ENCODE data around the gene ITIH1. TPM values are rescaled to one million over a fixed set of nuclear protein-coding genes. Genes with fewer than 3 reads are reported as not detected.

The ITIH1 gene
- total RNA-seq, 1 experiment from 2014 or later, result not detected

- Histone ChIP-seq H4K91ac (ENCODE audit: insufficient read length, low read depth, low read length) (no peak overlapping the region), H2BK5ac (ENCODE audit: insufficient read length, low read length) (no peak overlapping the region), H3K27ac (ENCODE audit: insufficient read length, low read depth, low read length) (no peak overlapping the region), H3K18ac (ENCODE audit: insufficient read length, low read depth, low read length) (no peak overlapping the region), H3T11ph (ENCODE audit: low read length) (no peak overlapping the region), H3K4ac (ENCODE audit: low read depth, low read length) (no peak overlapping the region), H2AK5ac (ENCODE audit: insufficient read length, low read length) (no peak overlapping the region), H3K79me1 (ENCODE audit: insufficient read depth, low read depth, low read length, poor library complexity, severe bottlenecking) (no peaks in the 10 kb centered on the region), H2BK12ac (ENCODE audit: insufficient read length, low read depth, low read length) (no peak overlapping the region), H3K56ac (ENCODE audit: insufficient read length, low read depth, low read length) (no peak overlapping the region), H3K9ac (ENCODE audit: extremely low read depth, insufficient read length, low read length) (no peak overlapping the region), H2AFZ (ENCODE audit: low read length) (no peak overlapping the region), H3K14ac (ENCODE audit: insufficient read depth, low read length) (no peak overlapping the region), H2BK120ac (ENCODE audit: low read depth, low read length, poor library complexity, severe bottlenecking) (no peak overlapping the region), H3K23me2 (ENCODE audit: insufficient read length, low read depth, low read length, poor library complexity, severe bottlenecking) (no peaks in the 10 kb centered on the region), H4K20me1 (ENCODE audit: control insufficient read depth, insufficient read depth, insufficient read length) (no peaks in the 10 kb centered on the region), H3K9me3 (ENCODE audit: control insufficient read depth, low read depth, low read length) (no peaks in the 10 kb centered on the region), H3K4me1 (ENCODE audit: insufficient read depth, low read length) (no peaks in the 10 kb centered on the region), H4K5ac (ENCODE audit: insufficient read length, low read depth, low read length) (no peak overlapping the region), H3K27me3 (ENCODE audit: insufficient read depth, low read length) (no peaks in the 10 kb centered on the region), H2BK20ac (ENCODE audit: low read depth, low read length, poor library complexity, severe bottlenecking) (no peak overlapping the region), H4K8ac (replicated peaks; ENCODE audit: insufficient read length, low read depth, low read length) (no peak overlapping the region), H2BK15ac (ENCODE audit: low read depth, low read length) (no peak overlapping the region), H3K4me2 (ENCODE audit: insufficient read depth, insufficient read length, low read length) (no peak overlapping the region), H3K79me2 (ENCODE audit: insufficient read depth, low read length) (no peaks in the 10 kb centered on the region), H3K23ac (ENCODE audit: insufficient read length, low read depth, low read length) (no peak overlapping the region)
- Mint-ChIP-seq H3K4me1 (no peaks in the 10 kb centered on the region), H3K9me3 (peaks cover 16 to 18% of the 10 kb centered on the region in 2 experiments), H3K4me3 (no peak overlapping the region), H3K27me3 (ENCODE audit: low read depth) (no peaks in the 10 kb centered on the region), H3K27ac (no peak overlapping the region), H3K36me3 (ENCODE audit: insufficient read depth in 1 of 3, low read depth in 3 of 3) (peaks cover 55 to 76% (median 73%) of the 10 kb centered on the region in 3 experiments)
- no peak for TF ChIP-seq CTCF (conservative IDR thresholded peaks at IDR 0.05)
- no peak for DNase-seq
Measured at GRCh38 chr3:52730681-52731080, 46.7 kb upstream of the ITIH1 start.
